GM20431 (cell line): ENCODE results near the gene PCIF1.
"Not testable (repeated sequence)": the region's sequence is repeated elsewhere in the genome, so short reads cannot be mapped to it uniquely, and the experiment has no call there.

ENCODE experiments used
- in situ Hi-C: fragments of 300-500 bp; cut with MseI, MboI; formaldehyde crosslinking; loops from one replicate; pipeline ENCODE4 v1.15.0; 2020; ENCODE audit warnings: low sequenced_read_pairs; ENCODE audit not compliant: unreplicated experiment

Gene PCIF1

GRCh38 chr20:45934586-45935415 lies at the start of gene PCIF1:
Gene PCIF1 (plus strand): TSS chr20:45934683. CDS start chr20:45939000, 4,317 bp downstream.
- in situ Hi-C loops, result no loop called here

- in situ Hi-C loops, result no loop called here
These were observed 47.7 kb upstream of the PCIF1 start for GRCh38 chr20:45886590-45887345.

- in situ Hi-C loops, result no loop called here
These were observed 47.2 kb upstream of the PCIF1 start, which contains the start of gene SPATA25 for GRCh38 chr20:45887346-45887715. Gene SPATA25 (minus strand): TSS chr20:45887622. CDS start chr20:45887590, 32 bp downstream.

- in situ Hi-C loops, result no loop called here
These were observed 45.8 kb upstream of the PCIF1 start for GRCh38 chr20:45888681-45889080.

- in situ Hi-C loops, result no loop called here
These were observed 44.2 kb upstream of the PCIF1 start for GRCh38 chr20:45890077-45890984.

GRCh38 chr20:45890985-45891983 lies 43.2 kb upstream of the PCIF1 start, which contains the start of the genes CTSA and NEURL2:
Gene CTSA (plus strand): TSS chr20:45891335. CDS start chr20:45891569, 234 bp downstream.
Gene NEURL2 (minus strand): TSS chr20:45891208. CDS start chr20:45890991, 217 bp downstream.
- in situ Hi-C loops, result no loop called here

GRCh38 chr20:45892049-45892825 lies 42.2 kb upstream of the PCIF1 start:
- in situ Hi-C loops, result no loop called here

- in situ Hi-C loops, result no loop called here
These were observed 41.5 kb upstream of the PCIF1 start for GRCh38 chr20:45892828-45893500.

- in situ Hi-C loops, result no loop called here
These were observed 40.7 kb upstream of the PCIF1 start for GRCh38 chr20:45893831-45894230.

GRCh38 chr20:45894797-45895196 lies 39.7 kb upstream of the PCIF1 start:
- in situ Hi-C loops, result no loop called here

GRCh38 chr20:45896641-45897161 lies 37.8 kb upstream of the PCIF1 start:
- in situ Hi-C loops, result no loop called here

GRCh38 chr20:45897289-45897688 lies 37.2 kb upstream of the PCIF1 start:
- in situ Hi-C loops, result no loop called here

GRCh38 chr20:45897692-45898091 lies 36.8 kb upstream of the PCIF1 start:
- in situ Hi-C loops, result no loop called here

GRCh38 chr20:45898285-45898684 lies 36.2 kb upstream of the PCIF1 start:
- in situ Hi-C loops, result no loop called here

GRCh38 chr20:45899046-45899835 lies 35.2 kb upstream of the PCIF1 start:
- in situ Hi-C loops, result no loop called here

- in situ Hi-C loops, result not testable (repeated sequence)
These were observed 33.2 kb upstream of the PCIF1 start for GRCh38 chr20:45901332-45901731.
